IMR-90 (cell line): Measurements from ENCODE around the gene MMP20. TPM values are rescaled to one million over a fixed set of nuclear protein-coding genes. Genes with fewer than 3 reads are reported as not detected.
A peak's percentile ranks its signal among the peaks of the same experiment; 100 is the strongest.

Experiments
- ATAC-seq: fragments of 200-7000 bp; cut with Tn5 transposase; 2 replicates; pipeline ENCODE4 v1.9.1; 2020; ENCODE audit warnings: low read depth, mild to moderate bottlenecking, moderate library complexity
- BruUV-seq: library from RNA; stranded (reverse); fragments of 400-500 nt; replicated peaks from 2 replicates; lab custom pipeline; 2021; lab: Mats Ljungman, UMichigan
- CTCF ChIA-PET: fragments of 300-600 bp; formaldehyde crosslinking; extraction: SDS; loops from one replicate; lab custom pipeline; 2021; ENCODE audit warnings: antibody characterized with exemption; lab: Yijun Ruan, JAX
- POLR2A ChIA-PET: fragments of 300-600 bp; sonication (Branson Sonifier 250); formaldehyde crosslinking; loops from one replicate; lab custom pipeline; 2022; ENCODE audit warnings: antibody characterized with exemption; ENCODE audit not compliant: unreplicated experiment; lab: Charles Lee
- DNase-seq: peaks from one replicate; pipeline ENCODE4 v3.0.0; 2013
- H2AFZ ChIP-seq: replicated peaks from 2 replicates; pipeline ENCODE3; 2013; ENCODE audit warnings: low read length, mild to moderate bottlenecking; ENCODE audit not compliant: poor library complexity
- H2AK5ac ChIP-seq: 2 replicates; pipeline ENCODE4 v1.6.1; 2013; ENCODE audit warnings: low read depth, low read length, inconsistent platforms
- H2AK9ac ChIP-seq: replicated peaks from 2 replicates; pipeline ENCODE3; 2013; ENCODE audit warnings: mild to moderate bottlenecking, low read depth, low read length, moderate library complexity; ENCODE audit not compliant: poor library complexity
- H2BK120ac ChIP-seq: 2 replicates; pipeline ENCODE4 v1.6.1; 2013; ENCODE audit warnings: low read depth, low read length, inconsistent platforms
- H2BK15ac ChIP-seq: 3 replicates; pipeline ENCODE4 v1.6.1; 2013; ENCODE audit warnings: low read depth, low read length, inconsistent platforms
- H2BK20ac ChIP-seq: 2 replicates; pipeline ENCODE4 v1.6.1; 2013; ENCODE audit warnings: low read depth, mild to moderate bottlenecking, inconsistent platforms, low read length, moderate library complexity
- H2BK5ac ChIP-seq: 2 replicates; pipeline ENCODE4 v1.6.1; 2013; ENCODE audit warnings: mild to moderate bottlenecking, low read depth, low read length, inconsistent platforms; ENCODE audit not compliant: poor library complexity, severe bottlenecking
- H3K14ac ChIP-seq: replicated peaks from 2 replicates; pipeline ENCODE4 v1.6.1; 2013; ENCODE audit warnings: low read depth, low read length, inconsistent platforms
- H3K18ac ChIP-seq: 2 replicates; pipeline ENCODE4 v1.6.1; 2013; ENCODE audit warnings: low read depth, low read length, control low read depth
- H3K23ac ChIP-seq: 2 replicates; pipeline ENCODE4 v1.6.1; 2013; ENCODE audit warnings: low read depth, low read length, inconsistent platforms
- H3K27ac ChIP-seq: 2 replicates; pipeline ENCODE4 v1.5.1; 2013; ENCODE audit warnings: mild to moderate bottlenecking, control low read depth, low read length; ENCODE audit not compliant: insufficient read depth
- H3K27me3 ChIP-seq: 2 replicates; pipeline ENCODE4 v1.6.1; 2013; ENCODE audit warnings: low read length; ENCODE audit not compliant: control insufficient read depth, insufficient read depth
- H3K36me3 ChIP-seq: 2 replicates; pipeline ENCODE4 v1.6.1; 2013; ENCODE audit warnings: low read length, mixed read lengths; ENCODE audit not compliant: control insufficient read depth, insufficient read depth
- H3K4ac ChIP-seq: 2 replicates; pipeline ENCODE4 v1.6.1; 2013; ENCODE audit warnings: low read depth, low read length, inconsistent platforms
- H3K4me1 ChIP-seq: 2 replicates; pipeline ENCODE4 v1.6.1; 2013; ENCODE audit warnings: low read length, mixed read lengths; ENCODE audit not compliant: control insufficient read depth, insufficient read depth
- H3K4me2 ChIP-seq: 2 replicates; pipeline ENCODE4 v1.6.1; 2013; ENCODE audit warnings: low read depth, mild to moderate bottlenecking, control low read depth, low read length, moderate library complexity
- H3K4me3 ChIP-seq: 2 replicates; pipeline ENCODE4 v1.5.1; 2013; ENCODE audit warnings: low read depth, mild to moderate bottlenecking, control low read depth, low read length, moderate library complexity; ENCODE audit not compliant: insufficient read depth
- H3K56ac ChIP-seq: 2 replicates; pipeline ENCODE4 v1.6.1; 2013; ENCODE audit warnings: low read length, inconsistent platforms; ENCODE audit not compliant: insufficient read depth; ENCODE audit errors: extremely low read depth
- H3K79me1 ChIP-seq, 2 experiments: 2 replicates each; pipeline ENCODE4 v1.6.1; 2013; ENCODE audit warnings: low read length in 2 of 2, inconsistent platforms in 1 of 2, low read depth in 1 of 2
- H3K9ac ChIP-seq: 2 replicates; pipeline ENCODE4 v1.6.1; 2013; ENCODE audit warnings: low read depth, low read length, control low read depth
- H3K9me1 ChIP-seq: 2 replicates; pipeline ENCODE4 v1.6.1; 2013; ENCODE audit warnings: low read length, inconsistent platforms; ENCODE audit not compliant: insufficient read depth
- H3K9me3 ChIP-seq: 2 replicates; pipeline ENCODE4 v1.6.1; 2013; ENCODE audit warnings: low read length; ENCODE audit not compliant: control insufficient read depth, insufficient read depth
- H4K20me1 ChIP-seq: 2 replicates; pipeline ENCODE4 v1.6.1; 2013; ENCODE audit warnings: low read length, inconsistent platforms; ENCODE audit not compliant: insufficient read depth
- H4K5ac ChIP-seq: 2 replicates; pipeline ENCODE4 v1.6.1; 2013; ENCODE audit warnings: mild to moderate bottlenecking, low read depth, low read length, control low read depth
- H4K8ac ChIP-seq, 2 experiments: 2 replicates each; pipeline ENCODE4 v1.6.1; 2013; ENCODE audit warnings: low read depth in 2 of 2, low read length in 2 of 2, control low read depth in 1 of 2, inconsistent platforms in 1 of 2
- H4K91ac ChIP-seq: 2 replicates; pipeline ENCODE4 v1.6.1; 2013; ENCODE audit warnings: low read depth, low read length, inconsistent platforms; ENCODE audit not compliant: insufficient read depth
- BHLHE40 ChIP-seq: fragments of 150-350 bp; IDR thresholded peaks from 2 replicates; pipeline ENCODE4 v1.6.1; 2016; ENCODE audit warnings: mild to moderate bottlenecking, low read depth, low read length
- CEBPB ChIP-seq: IDR thresholded peaks from 2 replicates; pipeline ENCODE4 v1.6.1; 2012; ENCODE audit warnings: low read depth, low read length, improper control_type of control experiment
- CHD1 ChIP-seq: IDR thresholded peaks from 2 replicates; pipeline ENCODE4 v1.6.1; 2012; ENCODE audit warnings: low read depth, low read length, improper control_type of control experiment
- ELK1 ChIP-seq: fragments of 150-350 bp; IDR thresholded peaks from 2 replicates; pipeline ENCODE4 v1.6.1; 2016; ENCODE audit warnings: low read depth, mild to moderate bottlenecking, low read length, moderate library complexity, borderline replicate concordance
- FOS ChIP-seq: fragments of 150-350 bp; IDR thresholded peaks from 2 replicates; pipeline ENCODE4 v1.6.1; 2016; ENCODE audit warnings: low read depth, low read length
- MAFK ChIP-seq: IDR thresholded peaks from 2 replicates; pipeline ENCODE4 v1.6.1; 2012; ENCODE audit warnings: low read depth, low read length, improper control_type of control experiment
- MAZ ChIP-seq: IDR thresholded peaks from 2 replicates; pipeline ENCODE4 v1.6.1; 2012; ENCODE audit warnings: low read depth, mild to moderate bottlenecking, low read length, improper control_type of control experiment, moderate library complexity, borderline replicate concordance
- MXI1 ChIP-seq: IDR thresholded peaks from 2 replicates; pipeline ENCODE4 v1.6.1; 2012; ENCODE audit warnings: low read depth, mild to moderate bottlenecking, low read length, moderate library complexity, borderline replicate concordance
- NFE2L2 ChIP-seq: fragments of 150-350 bp; IDR thresholded peaks from 2 replicates; pipeline ENCODE4 v1.6.1; 2016; ENCODE audit warnings: low read depth, mild to moderate bottlenecking, low read length
- POLR2A ChIP-seq: IDR thresholded peaks from 2 replicates; pipeline ENCODE4 v1.6.1; 2012; ENCODE audit warnings: mild to moderate bottlenecking, low read depth, low read length
- RAD21 ChIP-seq: IDR thresholded peaks from 2 replicates; pipeline ENCODE4 v1.6.1; 2012; ENCODE audit warnings: low read length, improper control_type of control experiment
- RCOR1 ChIP-seq: IDR thresholded peaks from 2 replicates; pipeline ENCODE4 v1.6.1; 2012; ENCODE audit warnings: mild to moderate bottlenecking, low read length, improper control_type of control experiment; ENCODE audit not compliant: insufficient replicate concordance
- RFX5 ChIP-seq: IDR thresholded peaks from 2 replicates; pipeline ENCODE4 v1.8.0; 2012; ENCODE audit warnings: low read depth, mild to moderate bottlenecking, low read length, moderate library complexity
- SMC3 ChIP-seq: fragments of 150-350 bp; IDR thresholded peaks from 2 replicates; pipeline ENCODE4 v1.6.1; 2016; ENCODE audit warnings: low read depth, mild to moderate bottlenecking, antibody characterized with exemption, low read length, moderate library complexity
- USF2 ChIP-seq: fragments of 150-350 bp; IDR thresholded peaks from 2 replicates; pipeline ENCODE4 v1.6.1; 2017; ENCODE audit warnings: mild to moderate bottlenecking, antibody characterized with exemption, low read length, low read depth
- WGBS, 2 experiments: methylation state at CpG; one replicate each; pipeline versions ENCODE4 v1.1.5 to v1.1.7; 2013; ENCODE audit warnings: missing lambda C conversion rate in 2 of 2; ENCODE audit not compliant: insufficient read length in 1 of 2; ENCODE audit errors: extremely low coverage in 2 of 2; 5-methylcytosine and 5-hydroxymethylcytosine counted together
- dilution Hi-C: fragments of 300-500 bp; cut with HindIII; formaldehyde crosslinking; loops from one replicate; pipeline ENCODE4 v1.14.3; 2018; ENCODE audit warnings: low sequenced_read_pairs; ENCODE audit not compliant: unreplicated experiment
- in situ Hi-C: fragments of 300-500 bp; cut with MboI; formaldehyde crosslinking; loops from 3 replicates; pipeline ENCODE4 v1.14.3; 2019; ENCODE audit warnings: low sequenced_read_pairs, inconsistent platforms, mixed read lengths
- intact Hi-C: fragments of 100-400 bp; cut with micrococcal nuclease; formaldehyde crosslinking; loops from 2 replicates; pipeline ENCODE4 v1.10.0; 2022
- polyA plus RNA-seq, 3 experiments: library from polyadenylated mRNA; depleted of rRNA; stranded (reverse); fragments of >200 nt; gene quantifications; 2 replicates each; pipeline ENCODE4 v1.2.3, GENCODE V29; 2012; ENCODE audit warnings: low replicate concordance in 1 of 3
- total RNA-seq: library from RNA; depleted of rRNA; stranded (reverse); fragments of >200 nt; gene quantifications from 2 replicates; pipeline ENCODE4 v1.2.3, GENCODE V29; 2012
- TF ChIP-seq, protein P1 (sequence below): conservative IDR thresholded peaks from 2 replicates; pipeline ENCODE4 v1.5.1; 2012; ENCODE audit warnings: mild to moderate bottlenecking, low read depth, low read length, improper control_type of control experiment

MMP20 gene
- total and polyA plus RNA-seq, 2 of the 4 experiments (the other 2 are of a cell fraction) = not detected

DNA sequence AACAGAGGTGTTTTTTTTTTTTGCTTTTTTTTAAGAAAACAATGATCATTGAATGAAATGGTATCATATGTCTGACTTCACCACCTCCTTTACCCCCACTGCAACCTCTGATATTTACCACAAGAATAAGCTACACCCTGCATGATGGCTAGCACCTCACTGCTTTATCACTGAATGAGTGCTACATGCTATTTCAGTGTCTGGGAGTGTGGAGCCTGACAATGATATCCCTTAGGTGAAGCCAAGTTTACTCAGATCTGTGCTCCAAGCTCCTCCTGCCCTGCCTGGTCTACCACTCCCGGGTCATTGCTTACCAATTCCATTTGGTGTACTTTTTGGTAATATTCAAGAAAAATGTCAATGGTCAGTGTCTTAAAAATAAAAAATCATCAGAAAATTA is 21.1 kb downstream of the MMP20 start:
- no peak overlapping the region for H2BK5ac ChIP-seq

More for the DNA sequence above, 21.1 kb downstream of the MMP20 start:
- Histone ChIP-seq H4K8ac (peak overlapping the region in 1 of 2 experiments; percentile 6; a peak in 1 of 4 replicates), H2BK20ac (peak overlapping the region; percentile 58), H4K20me1 (peaks cover 4% of the 10 kb centered on the region; the same call in 1 of the 2 replicates), H3K4ac (peak overlapping the region; percentile 20; the same call in 1 of the 2 replicates), H3K23ac (no peak overlapping the region), H3K4me3 (no peak overlapping the region), H2AFZ (no peak overlapping the region), H3K36me3 (no peaks in the 10 kb centered on the region), H3K4me1 (peaks cover 6% of the 10 kb centered on the region; the same call in 1 of the 2 replicates), H4K91ac (no peak overlapping the region), H3K18ac (peak overlapping the region; percentile 34; the same call in 1 of the 2 replicates), H2AK9ac (no peak overlapping the region), H2BK15ac (0 out of 3 replicates have a peak overlapping the region, but pooled peaks have one; percentile 41), H2BK120ac (peak overlapping the region; percentile 58; the same call in 1 of the 2 replicates), H3K9me1 (peaks cover 11% of the 10 kb centered on the region), H3K9me3 (no peaks in the 10 kb centered on the region), H2AK5ac (0 out of 2 replicates have a peak overlapping the region, but pooled peaks have one; percentile 13), H3K4me2 (no peak overlapping the region), H3K27me3 (no peaks in the 10 kb centered on the region), H3K9ac (no peak overlapping the region), H3K79me1 (no peaks in the 10 kb centered on the region), H4K5ac (no peak overlapping the region), H3K27ac (no peak overlapping the region), H3K14ac (0 out of 2 replicates have a peak overlapping the region, but pooled peaks have one; percentile 21), H3K56ac (no peak overlapping the region)
- ChIA-PET CTCF (interaction anchor here (1.2 kb wide), 1 partner anchor 10 kb away, joined by 3 read pairs; no protein-coding TSS in a partner anchor), POLR2A (no interaction called here)
- no peak for DNase-seq
- BruUV-seq = no TSS peak
- in situ Hi-C loops (no loop called here), intact Hi-C loops (loop anchor here (2.0 kb wide), 1 partner anchor 315 kb away; no protein-coding TSS in a partner anchor), dilution Hi-C loops (no loop called here)
- no CpG with 5 or more reads among the region's 1 CpG for WGBS, 2 experiments
- no peak for ATAC-seq
- TF ChIP-seq FOS (no peak), RFX5 (no peak), MXI1 (no peak), POLR2A (no peak), MAZ (no peak), CHD1 (no peak), NFE2L2 (no peak), BHLHE40 (no peak), ELK1 (no peak), RAD21 (no peak), USF2 (no peak), CEBPB (no peak), SMC3 (no peak), RCOR1 (no peak), MAFK (no peak)
- TF ChIP-seq, protein P1, sequence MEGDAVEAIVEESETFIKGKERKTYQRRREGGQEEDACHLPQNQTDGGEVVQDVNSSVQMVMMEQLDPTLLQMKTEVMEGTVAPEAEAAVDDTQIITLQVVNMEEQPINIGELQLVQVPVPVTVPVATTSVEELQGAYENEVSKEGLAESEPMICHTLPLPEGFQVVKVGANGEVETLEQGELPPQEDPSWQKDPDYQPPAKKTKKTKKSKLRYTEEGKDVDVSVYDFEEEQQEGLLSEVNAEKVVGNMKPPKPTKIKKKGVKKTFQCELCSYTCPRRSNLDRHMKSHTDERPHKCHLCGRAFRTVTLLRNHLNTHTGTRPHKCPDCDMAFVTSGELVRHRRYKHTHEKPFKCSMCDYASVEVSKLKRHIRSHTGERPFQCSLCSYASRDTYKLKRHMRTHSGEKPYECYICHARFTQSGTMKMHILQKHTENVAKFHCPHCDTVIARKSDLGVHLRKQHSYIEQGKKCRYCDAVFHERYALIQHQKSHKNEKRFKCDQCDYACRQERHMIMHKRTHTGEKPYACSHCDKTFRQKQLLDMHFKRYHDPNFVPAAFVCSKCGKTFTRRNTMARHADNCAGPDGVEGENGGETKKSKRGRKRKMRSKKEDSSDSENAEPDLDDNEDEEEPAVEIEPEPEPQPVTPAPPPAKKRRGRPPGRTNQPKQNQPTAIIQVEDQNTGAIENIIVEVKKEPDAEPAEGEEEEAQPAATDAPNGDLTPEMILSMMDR = no peak
